Nephron progenitor cell (in vitro differentiated cells): ENCODE data around the gene HSD11B1L.
"Not testable (repeated sequence)": the region's sequence is repeated elsewhere in the genome, so short reads cannot be mapped to it uniquely, and the experiment has no call there.

Source experiments
- DNase-seq: peaks from one replicate; pipeline ENCODE4 v3.0.0; 2021
- H3K27ac Mint-ChIP-seq: 2 replicates; pipeline ENCODE4 v1.8.0; 2021; ENCODE audit warnings: mild to moderate bottlenecking, moderate library complexity, mixed read lengths
- H3K27me3 Mint-ChIP-seq: 2 replicates; pipeline ENCODE4 v1.8.0; 2021; ENCODE audit warnings: mild to moderate bottlenecking, low read depth, mixed read lengths; ENCODE audit not compliant: poor library complexity
- H3K36me3 Mint-ChIP-seq: 2 replicates; pipeline ENCODE4 v1.8.0; 2021; ENCODE audit warnings: low read depth, mixed read lengths
- H3K4me1 Mint-ChIP-seq: 2 replicates; pipeline ENCODE4 v1.8.0; 2021; ENCODE audit warnings: mixed read lengths
- H3K4me3 Mint-ChIP-seq: 2 replicates; pipeline ENCODE4 v1.8.0; 2021; ENCODE audit warnings: mild to moderate bottlenecking, moderate library complexity, mixed read lengths
- H3K9me3 Mint-ChIP-seq: 2 replicates; pipeline ENCODE4 v1.8.0; 2021; ENCODE audit warnings: mild to moderate bottlenecking, moderate library complexity, mixed read lengths
- TF ChIP-seq, protein P1 (sequence below): fragments of 200-600 bp; sonication (generic); IDR thresholded peaks from 2 replicates; pipeline ENCODE4 v1.5.0; 2021; ENCODE audit warnings: antibody characterized with exemption

Gene HSD11B1L

DNA sequence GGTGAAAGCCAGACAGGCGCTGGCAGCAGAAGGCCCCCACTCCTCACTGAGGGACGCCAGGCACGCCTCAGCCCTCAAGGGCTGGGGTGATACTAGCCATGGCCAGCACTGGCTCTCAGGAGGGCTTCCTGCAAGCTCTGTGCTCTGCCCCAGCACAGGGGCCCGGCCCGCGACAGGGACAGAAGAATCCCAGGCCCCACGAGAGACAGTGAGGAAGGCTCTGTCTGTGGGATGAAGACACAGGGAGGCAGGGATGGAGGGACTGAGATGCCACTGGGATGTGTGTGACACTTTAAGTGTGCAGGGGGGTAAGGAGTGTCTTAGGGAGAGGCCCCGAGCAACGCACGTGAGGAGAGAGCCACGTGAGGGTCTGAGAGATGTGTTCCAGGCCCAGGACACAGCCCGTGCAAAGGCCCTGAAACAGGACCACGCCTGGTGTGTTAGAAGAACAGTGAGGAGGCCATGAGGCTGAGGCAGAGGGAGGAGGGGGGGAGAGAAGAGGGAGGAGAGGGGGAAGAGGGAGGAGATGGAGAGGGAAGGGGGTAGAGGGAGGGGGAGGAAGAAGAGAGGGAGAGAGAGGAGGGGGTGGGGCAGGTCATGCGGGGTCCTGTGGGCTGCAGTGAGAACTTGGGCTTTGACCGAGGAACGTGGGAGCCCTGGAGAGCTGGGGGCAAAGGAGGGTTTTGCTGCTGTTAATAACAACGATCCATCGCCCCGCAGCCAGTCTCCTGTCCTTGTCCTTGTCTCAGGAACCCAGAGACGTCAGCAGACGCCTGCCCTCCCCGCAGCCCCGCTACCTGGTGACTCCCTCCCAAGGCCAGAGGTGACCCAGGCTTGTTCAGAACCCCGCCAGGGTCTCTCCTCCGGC lies 16.4 kb downstream of the HSD11B1L start:
- Mint-ChIP-seq H3K4me1 (peaks cover 5% of the 10 kb centered on the region), H3K36me3 (peaks cover 35% of the 10 kb centered on the region), H3K27ac (peak overlapping the region; percentile 66), H3K9me3 (peaks cover 13% of the 10 kb centered on the region), H3K4me3 (no peak overlapping the region), H3K27me3 (no peaks in the 10 kb centered on the region)
- DNase-seq, result no peak
- TF ChIP-seq, protein P1, sequence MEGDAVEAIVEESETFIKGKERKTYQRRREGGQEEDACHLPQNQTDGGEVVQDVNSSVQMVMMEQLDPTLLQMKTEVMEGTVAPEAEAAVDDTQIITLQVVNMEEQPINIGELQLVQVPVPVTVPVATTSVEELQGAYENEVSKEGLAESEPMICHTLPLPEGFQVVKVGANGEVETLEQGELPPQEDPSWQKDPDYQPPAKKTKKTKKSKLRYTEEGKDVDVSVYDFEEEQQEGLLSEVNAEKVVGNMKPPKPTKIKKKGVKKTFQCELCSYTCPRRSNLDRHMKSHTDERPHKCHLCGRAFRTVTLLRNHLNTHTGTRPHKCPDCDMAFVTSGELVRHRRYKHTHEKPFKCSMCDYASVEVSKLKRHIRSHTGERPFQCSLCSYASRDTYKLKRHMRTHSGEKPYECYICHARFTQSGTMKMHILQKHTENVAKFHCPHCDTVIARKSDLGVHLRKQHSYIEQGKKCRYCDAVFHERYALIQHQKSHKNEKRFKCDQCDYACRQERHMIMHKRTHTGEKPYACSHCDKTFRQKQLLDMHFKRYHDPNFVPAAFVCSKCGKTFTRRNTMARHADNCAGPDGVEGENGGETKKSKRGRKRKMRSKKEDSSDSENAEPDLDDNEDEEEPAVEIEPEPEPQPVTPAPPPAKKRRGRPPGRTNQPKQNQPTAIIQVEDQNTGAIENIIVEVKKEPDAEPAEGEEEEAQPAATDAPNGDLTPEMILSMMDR, result no peak

DNA sequence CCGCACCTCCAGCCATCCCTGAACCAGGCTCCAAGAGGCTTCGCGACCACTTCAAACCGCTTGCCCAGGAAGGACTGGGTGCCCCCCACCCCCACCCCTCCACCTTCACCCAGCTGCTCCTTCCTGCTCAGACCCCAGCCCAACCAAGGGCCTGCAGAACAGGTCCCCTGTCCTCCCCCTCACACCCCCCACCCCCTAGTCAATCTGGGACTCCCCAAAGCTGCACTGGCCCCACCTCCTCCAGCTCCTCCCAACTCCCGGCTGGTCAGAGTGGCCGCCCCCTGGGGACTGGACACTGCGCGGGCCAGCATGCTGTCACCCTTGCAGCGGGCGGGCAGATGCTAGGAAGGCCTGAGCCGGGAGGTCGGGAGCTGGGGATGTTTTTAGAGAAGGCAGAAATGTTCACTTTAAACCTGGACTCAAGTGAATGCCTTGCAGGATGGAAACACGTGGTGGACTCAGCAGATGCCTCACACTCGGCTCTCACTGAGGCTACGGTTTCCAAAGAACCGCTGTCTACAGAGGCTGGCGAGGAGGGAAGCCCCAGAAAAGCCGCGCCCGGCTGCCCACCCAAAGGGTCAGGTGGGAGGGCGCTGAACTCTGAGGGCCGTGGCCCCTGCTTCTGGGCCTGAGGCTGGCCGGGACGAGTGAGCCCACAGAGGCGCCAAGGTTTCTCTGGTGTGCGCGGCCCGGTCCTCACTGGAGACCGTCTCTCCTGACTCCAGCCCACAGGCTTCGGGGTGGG lies 17.2 kb downstream of the HSD11B1L start:
- H3K4me1 Mint-ChIP-seq, result no peaks in the 10 kb centered on the region
- peaks cover 39% of the 10 kb centered on the region for H3K36me3 Mint-ChIP-seq
- H3K9me3 Mint-ChIP-seq, result peaks cover 14% of the 10 kb centered on the region
- no peaks in the 10 kb centered on the region for H3K27me3 Mint-ChIP-seq
- TF ChIP-seq, protein P1, result no peak
- no peak overlapping the region for H3K4me3 Mint-ChIP-seq
- DNase-seq, result no peak
- peak overlapping the region; percentile 71 for H3K27ac Mint-ChIP-seq

DNA sequence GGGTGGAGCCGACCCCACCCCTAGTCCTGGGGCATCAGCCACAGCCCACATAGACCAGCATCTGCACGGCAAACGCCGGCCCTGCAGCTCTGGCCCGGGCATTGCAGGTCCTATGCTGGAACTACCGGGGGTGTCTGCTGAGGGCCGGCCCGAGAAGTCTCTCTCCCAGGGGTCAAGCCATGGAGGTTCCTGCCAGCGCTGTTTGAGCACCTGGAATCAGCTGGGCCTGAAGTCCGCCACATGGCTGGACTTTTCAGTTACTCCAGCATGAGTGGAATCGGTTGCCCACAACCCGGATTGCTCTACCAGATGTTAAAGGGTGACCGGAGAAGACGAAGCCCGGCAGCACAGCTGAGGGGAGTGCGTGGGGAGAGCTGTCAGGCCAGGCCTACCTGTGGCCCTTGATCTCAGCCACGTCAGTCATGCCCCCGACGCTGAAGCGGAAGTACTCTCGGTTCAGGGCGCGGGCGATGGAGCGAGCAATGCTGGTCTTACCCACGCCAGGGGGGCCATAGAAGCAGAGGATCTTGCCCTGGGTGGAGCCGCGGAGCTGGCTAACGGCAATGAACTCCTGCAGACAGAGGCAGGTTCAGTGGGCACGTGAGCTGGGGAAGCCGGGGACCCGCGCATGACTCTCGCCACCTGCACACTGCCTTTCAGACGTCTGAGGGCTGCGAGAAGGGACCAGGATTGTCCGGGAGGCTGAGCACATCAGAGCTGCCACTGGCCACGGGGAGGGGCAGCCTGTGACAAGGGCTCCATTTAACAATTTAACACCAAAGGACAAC lies 18.0 kb downstream of the HSD11B1L start:
- peak overlapping the region; percentile 92 for H3K27ac Mint-ChIP-seq
- TF ChIP-seq, protein P1, result no peak
- peaks cover 2% of the 10 kb centered on the region for H3K27me3 Mint-ChIP-seq
- DNase-seq, result no peak
- no peaks in the 10 kb centered on the region for H3K4me1 Mint-ChIP-seq
- H3K9me3 Mint-ChIP-seq, result peaks cover 18% of the 10 kb centered on the region
- no peak overlapping the region for H3K4me3 Mint-ChIP-seq
- peaks cover 46% of the 10 kb centered on the region for H3K36me3 Mint-ChIP-seq

DNA sequence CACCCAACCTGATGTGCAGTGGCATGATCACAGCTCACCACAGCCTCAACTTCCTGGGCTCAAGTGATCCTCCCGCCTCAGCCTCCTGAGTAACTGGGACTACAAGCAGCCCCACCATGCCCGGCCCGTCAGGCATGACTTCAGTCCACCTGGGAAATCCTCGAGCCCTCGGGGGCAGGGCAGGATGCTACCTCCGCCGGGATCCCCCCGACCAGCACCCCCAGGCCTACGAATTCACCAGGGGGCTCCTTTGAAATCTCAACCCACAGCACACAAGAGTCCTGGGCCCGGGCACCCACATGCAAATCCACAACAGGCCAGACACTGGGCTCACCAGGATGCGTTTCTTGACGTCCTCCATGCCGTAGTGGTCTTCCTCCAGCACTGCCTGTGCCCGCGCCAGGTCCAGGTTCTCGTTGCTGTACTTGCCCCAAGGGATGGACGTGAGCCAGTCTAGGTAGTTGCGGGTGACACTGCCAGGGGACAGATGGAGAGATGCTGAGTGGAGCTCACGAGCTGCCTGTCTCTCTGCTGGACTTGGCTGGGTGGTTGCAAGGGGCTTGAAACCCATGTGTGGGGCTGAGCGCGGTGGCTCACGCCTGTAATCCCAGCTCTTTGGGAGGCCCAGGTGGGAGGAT lies 19.7 kb downstream of the HSD11B1L start:
- Mint-ChIP-seq H3K4me1 (no peaks in the 10 kb centered on the region), H3K4me3 (no peak overlapping the region), H3K36me3 (peaks cover 57% of the 10 kb centered on the region), H3K27ac (no peak overlapping the region), H3K27me3 (peaks cover 2% of the 10 kb centered on the region), H3K9me3 (peaks cover 18% of the 10 kb centered on the region)
- no peak for DNase-seq
- TF ChIP-seq, protein P1, result no peak

DNA sequence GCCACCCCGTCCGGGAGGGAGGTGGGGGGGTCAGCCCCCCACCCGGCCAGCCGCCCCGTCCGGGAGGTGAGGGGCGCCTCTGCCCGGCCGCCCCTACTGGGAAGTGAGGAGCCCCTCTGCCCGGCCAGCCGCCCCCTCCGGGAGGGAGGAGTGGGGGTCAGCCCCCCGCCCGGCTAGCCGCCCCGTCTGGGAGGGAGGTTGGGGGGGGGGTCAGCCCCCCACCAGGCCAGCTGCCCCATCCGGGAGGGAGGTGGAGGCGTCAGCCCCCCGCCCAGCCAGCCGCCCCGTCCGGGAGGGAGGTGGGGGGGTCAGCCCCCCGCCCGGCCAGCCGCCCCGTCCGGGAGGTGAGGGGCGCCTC lies 21.2 kb downstream of the HSD11B1L start:
- H3K4me1 Mint-ChIP-seq, H3K4me3 Mint-ChIP-seq, H3K27ac Mint-ChIP-seq, DNase-seq, H3K27me3 Mint-ChIP-seq: not testable (repeated sequence)
- Mint-ChIP-seq H3K9me3 (peaks cover 18% of the 10 kb centered on the region), H3K36me3 (peaks cover 67% of the 10 kb centered on the region)
